GM21515 (cell line): Measurements from ENCODE around the gene NELL2.
"Not testable (repeated sequence)": the region's sequence is repeated elsewhere in the genome, so short reads cannot be mapped to it uniquely, and the experiment has no call there.

ENCODE experiments used
- ATAC-seq: cut with Tn5 transposase; IDR thresholded peaks from one replicate; pipeline ENCODE4 v1.9.1; 2021; ENCODE audit not compliant: unreplicated experiment

NELL2 gene

GRCh38 chr12:44779766-44780165 lies 96.3 kb downstream of the NELL2 start:
- ATAC-seq, result no peak

- no peak for ATAC-seq
Measured at GRCh38 chr12:44778863-44779262, 97.3 kb downstream of the NELL2 start.

- no peak for ATAC-seq
Measured at GRCh38 chr12:44777044-44777443, 99.1 kb downstream of the NELL2 start.

GRCh38 chr12:44775901-44776300 lies 100.2 kb downstream of the NELL2 start:
- ATAC-seq, result no peak

GRCh38 chr12:44774815-44775411 lies 101.2 kb downstream of the NELL2 start:
- no peak for ATAC-seq

- ATAC-seq, result no peak
Measured at GRCh38 chr12:44771485-44772021, 104.6 kb downstream of the NELL2 start.

GRCh38 chr12:44765796-44766195 lies 110.3 kb downstream of the NELL2 start:
- ATAC-seq, result no peak

- no peak for ATAC-seq
Measured at GRCh38 chr12:44763021-44763420, 113.1 kb downstream of the NELL2 start.

GRCh38 chr12:44759289-44759688 lies 116.8 kb downstream of the NELL2 start:
- no peak for ATAC-seq

GRCh38 chr12:44750468-44750867 lies 125.6 kb downstream of the NELL2 start:
- no peak for ATAC-seq

GRCh38 chr12:44749566-44749965 lies 126.5 kb downstream of the NELL2 start:
- no peak for ATAC-seq

GRCh38 chr12:44748950-44749468 lies 127.1 kb downstream of the NELL2 start:
- no peak for ATAC-seq

GRCh38 chr12:44741292-44741980 lies 134.7 kb downstream of the NELL2 start:
- not testable (repeated sequence) for ATAC-seq

- ATAC-seq, result no peak
Measured at GRCh38 chr12:44738051-44738450, 138.1 kb downstream of the NELL2 start.

GRCh38 chr12:44728566-44728965 lies 147.5 kb downstream of the NELL2 start:
- no peak for ATAC-seq

GRCh38 chr12:44720265-44720664 lies 155.8 kb downstream of the NELL2 start:
- ATAC-seq, result no peak

GRCh38 chr12:44717612-44718011 lies 158.5 kb downstream of the NELL2 start:
- no peak for ATAC-seq

GRCh38 chr12:44716711-44717110 lies 159.4 kb downstream of the NELL2 start:
- no peak for ATAC-seq

GRCh38 chr12:44711736-44712135 lies 164.4 kb downstream of the NELL2 start:
- no peak for ATAC-seq

GRCh38 chr12:44709166-44709565 lies 166.9 kb downstream of the NELL2 start:
- no peak for ATAC-seq

GRCh38 chr12:44708218-44708617 lies 167.9 kb downstream of the NELL2 start:
- ATAC-seq, result no peak

GRCh38 chr12:44703182-44703910 lies 172.8 kb downstream of the NELL2 start:
- ATAC-seq, result no peak
